ENCODE results near the gene PPFIA4.
A peak's percentile ranks its signal among the peaks of the same experiment; 100 is the strongest.

Gene PPFIA4

GRCh38 chr1:203085528-203086406, 59.5 kb downstream of the PPFIA4 start, which contains the start of gene MYOG:
Gene MYOG, minus strand, starts transcription at chr1:203086012. Its CDS starts 51 bp downstream, at chr1:203085961.
- peak; percentile 94 for DNase-seq

- no peak for DNase-seq
Measured at GRCh38 chr1:203086992-203087763, 60.9 kb downstream of the PPFIA4 start.

GRCh38 chr1:203088441-203088840, 62.1 kb downstream of the PPFIA4 start:
- no peak for DNase-seq

GRCh38 chr1:203089001-203089650, 62.8 kb downstream of the PPFIA4 start:
- DNase-seq, result no peak

GRCh38 chr1:203089651-203090045, 63.4 kb downstream of the PPFIA4 start:
- no peak for DNase-seq

- DNase-seq, result no peak
Measured at GRCh38 chr1:203090421-203091198, 64.3 kb downstream of the PPFIA4 start.

- DNase-seq, result no peak
Measured at GRCh38 chr1:203091199-203091477, 64.8 kb downstream of the PPFIA4 start.

GRCh38 chr1:203091761-203092330, 65.6 kb downstream of the PPFIA4 start:
- no peak for DNase-seq

- no peak for DNase-seq
Measured at GRCh38 chr1:203093754-203094410, 67.6 kb downstream of the PPFIA4 start.

- no peak for DNase-seq
Measured at GRCh38 chr1:203095061-203095690, 68.9 kb downstream of the PPFIA4 start.

- peak; percentile 66 for DNase-seq
Measured at GRCh38 chr1:203096566-203096965, 70.3 kb downstream of the PPFIA4 start.

GRCh38 chr1:203097001-203097400, 70.7 kb downstream of the PPFIA4 start:
- no peak for DNase-seq

GRCh38 chr1:203098445-203098844, 72.2 kb downstream of the PPFIA4 start:
- no peak for DNase-seq

GRCh38 chr1:203098914-203099520, 72.7 kb downstream of the PPFIA4 start:
- DNase-seq, result no peak

- DNase-seq, result no peak
Measured at GRCh38 chr1:203099805-203100515, 73.7 kb downstream of the PPFIA4 start.

GRCh38 chr1:203100516-203100869, 74.2 kb downstream of the PPFIA4 start:
- no peak for DNase-seq

- DNase-seq, result peak; percentile 48
Measured at GRCh38 chr1:203101813-203102634, 75.7 kb downstream of the PPFIA4 start.

- peak; percentile 72 for DNase-seq
Measured at GRCh38 chr1:203103216-203103615, 76.9 kb downstream of the PPFIA4 start.

- no peak for DNase-seq
Measured at GRCh38 chr1:203103829-203104495, 77.7 kb downstream of the PPFIA4 start.

Data from NCI-H2171 treated with DMSO at 0.1 percent for 48 hours (cell line).